PFSK-1 (cell line): Measurements from ENCODE around the gene NUP98.

Experiments
- FOXP2 ChIP-seq: optimal IDR thresholded peaks from 2 replicates; pipeline ENCODE3; 2011; ENCODE audit warnings: borderline replicate concordance, control low read depth, inconsistent platforms; ENCODE audit not compliant: insufficient read depth; ENCODE audit errors: extremely low read length, extremely low read depth
- POLR2AphosphoS5 ChIP-seq: IDR thresholded peaks from 2 replicates; pipeline ENCODE4 v1.6.1; 2012; ENCODE audit warnings: low read depth, mild to moderate bottlenecking, control low read depth, low read length, moderate library complexity
- REST ChIP-seq, 2 experiments: IDR thresholded peaks; 2 replicates each; pipeline versions ENCODE4 v1.6.1 to v1.8.0; 2011 to 2012; ENCODE audit warnings: low read depth in 2 of 2, low read length in 2 of 2, control low read depth in 1 of 2, inconsistent platforms in 1 of 2, mild to moderate bottlenecking in 1 of 2, moderate library complexity in 1 of 2; ENCODE audit not compliant: insufficient read depth in 1 of 2
- SIN3A ChIP-seq: IDR thresholded peaks from 2 replicates; pipeline ENCODE4 v1.6.1; 2012; ENCODE audit warnings: mild to moderate bottlenecking, low read length, moderate library complexity, borderline replicate concordance; ENCODE audit not compliant: insufficient read depth
- TAF1 ChIP-seq: IDR thresholded peaks from 2 replicates; pipeline ENCODE4 v1.6.1; 2012; ENCODE audit warnings: low read length, control low read depth, borderline replicate concordance; ENCODE audit not compliant: insufficient read depth

Gene NUP98

GRCh38 chr11:3834349-3834663 is 37.0 kb upstream of the NUP98 start:
- no peak for TF ChIP-seq REST (IDR thresholded peaks at IDR 0.05; ENCODE audit: insufficient read depth in 1 of 2, low read depth in 2 of 2, low read length in 2 of 2)
- no peak for TF ChIP-seq POLR2AphosphoS5
- TF ChIP-seq SIN3A: no peak

DNA sequence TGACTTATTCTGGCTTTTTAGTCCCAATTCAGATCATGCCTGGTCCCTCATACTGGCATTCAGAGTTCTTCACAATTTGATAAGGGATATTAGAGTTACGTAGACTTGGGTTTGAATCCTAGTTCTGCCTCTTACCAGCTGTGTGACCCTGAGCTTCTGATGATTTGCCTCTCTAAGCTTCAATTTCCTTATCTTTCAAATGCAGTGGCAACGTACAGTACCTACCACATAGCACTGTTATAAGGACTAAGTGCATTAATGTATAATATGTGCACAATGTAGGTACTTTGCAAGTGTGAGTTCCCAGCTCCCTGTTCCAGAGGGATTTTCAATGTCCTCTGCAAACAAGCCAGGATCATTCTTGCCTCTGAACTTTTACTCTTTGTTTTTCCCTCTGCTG is 36.1 kb upstream of the NUP98 start:
- TF ChIP-seq POLR2AphosphoS5 (no peak), SIN3A (no peak), FOXP2 (no peak), REST (IDR thresholded peaks at IDR 0.05; ENCODE audit: insufficient read depth in 1 of 2, low read depth in 2 of 2, low read length in 2 of 2) (no peak), TAF1 (no peak)

GRCh38 chr11:3832816-3833215 is 35.5 kb upstream of the NUP98 start:
- TF ChIP-seq SIN3A (no peak), TAF1 (no peak), REST (IDR thresholded peaks at IDR 0.05; ENCODE audit: insufficient read depth in 1 of 2, low read depth in 2 of 2, low read length in 2 of 2) (no peak), FOXP2 (no peak)

- no peak for TF ChIP-seq REST (IDR thresholded peaks at IDR 0.05; ENCODE audit: insufficient read depth in 1 of 2, low read depth in 2 of 2, low read length in 2 of 2)
- no peak for TF ChIP-seq FOXP2
- TF ChIP-seq POLR2AphosphoS5: no peak
- TF ChIP-seq TAF1: no peak
- TF ChIP-seq SIN3A: no peak
Measured at GRCh38 chr11:3831378-3832239, 34.3 kb upstream of the NUP98 start.

GRCh38 chr11:3830730-3831129 is 33.4 kb upstream of the NUP98 start:
- TF ChIP-seq POLR2AphosphoS5 (no peak), REST (IDR thresholded peaks at IDR 0.05; ENCODE audit: insufficient read depth in 1 of 2, low read depth in 2 of 2, low read length in 2 of 2) (no peak), SIN3A (no peak), FOXP2 (no peak), TAF1 (no peak)
